ENCODE results near the gene E2F4.

E2F4 gene

DNA sequence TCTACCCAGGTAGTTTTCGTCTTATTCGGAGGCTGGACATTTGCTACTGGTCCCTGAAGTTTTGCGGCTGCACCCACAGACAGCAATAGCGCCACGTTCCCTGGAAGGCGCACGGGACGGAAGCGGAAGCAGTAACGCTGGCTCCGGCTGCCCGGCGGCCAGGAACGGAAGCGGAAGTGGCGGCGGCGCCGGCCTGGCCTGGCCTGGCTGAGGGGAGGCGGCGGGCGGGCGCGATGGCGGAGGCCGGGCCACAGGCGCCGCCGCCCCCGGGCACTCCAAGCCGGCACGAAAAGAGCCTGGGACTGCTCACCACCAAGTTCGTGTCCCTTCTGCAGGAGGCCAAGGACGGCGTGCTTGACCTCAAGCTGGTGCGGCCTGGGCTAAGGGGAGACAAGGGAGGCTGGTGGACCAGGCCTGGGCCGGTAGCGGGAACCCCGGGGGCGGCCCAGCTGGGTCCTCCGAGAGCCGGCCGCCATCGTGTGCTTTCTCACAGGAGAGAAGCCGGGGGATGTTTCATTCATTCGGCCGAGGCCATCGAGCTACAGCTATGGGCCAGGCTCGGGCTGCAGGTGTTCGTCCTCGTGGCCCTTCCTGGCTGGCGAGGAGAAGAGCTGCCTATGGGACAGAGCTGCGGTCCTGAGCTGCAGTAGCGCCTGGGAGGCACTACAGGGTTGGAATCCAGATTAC, at the start of gene E2F4:
E2F4 (plus strand) TSS at position 161 of the 687 bp plus-strand sequence; CDS start at position 234, 73 bp downstream.
- peak; percentile 38 for DNase-seq

DNA sequence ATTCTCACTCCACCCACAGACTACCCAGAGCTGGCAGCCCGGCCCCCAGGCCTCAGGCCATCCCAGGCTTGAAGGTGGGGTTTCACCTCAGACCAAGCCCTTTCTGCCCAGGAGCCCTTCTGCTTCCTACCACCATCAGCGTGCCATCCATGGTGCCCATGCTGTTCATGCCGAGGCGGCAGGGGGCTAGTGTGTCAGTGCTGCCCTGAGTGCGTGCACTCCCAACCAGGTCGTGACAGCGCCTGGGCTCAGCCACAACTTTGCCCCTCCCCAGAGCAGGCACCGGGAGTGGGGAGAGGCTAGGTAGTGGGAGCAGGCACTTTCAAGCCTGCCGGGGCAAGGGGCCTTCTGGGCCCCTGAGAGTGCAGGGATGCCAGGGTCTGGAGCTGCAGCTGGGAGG, 49.6 kb upstream of the E2F4 start:
- DNase-seq = no peak

DNA sequence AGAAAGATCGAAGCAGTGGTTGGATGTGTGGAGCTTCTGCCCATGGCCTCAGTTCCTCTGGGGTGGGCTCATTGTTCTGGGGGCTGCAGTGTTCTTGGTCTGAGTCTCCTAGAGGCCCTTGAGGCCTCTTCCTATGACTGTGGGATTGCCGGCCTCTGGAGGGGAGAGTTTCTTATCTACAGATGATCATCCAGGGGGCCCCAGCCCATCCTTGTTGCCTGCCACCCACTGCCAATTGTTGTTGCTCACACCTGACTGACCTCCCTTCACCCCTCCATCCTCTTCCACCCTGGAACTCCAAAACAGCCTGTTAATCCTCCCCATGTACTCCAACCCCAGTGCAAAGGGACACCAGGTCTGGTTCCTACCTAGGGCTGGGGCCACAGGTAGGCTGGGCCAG, 47.0 kb upstream of the E2F4 start:
- DNase-seq = no peak

DNA sequence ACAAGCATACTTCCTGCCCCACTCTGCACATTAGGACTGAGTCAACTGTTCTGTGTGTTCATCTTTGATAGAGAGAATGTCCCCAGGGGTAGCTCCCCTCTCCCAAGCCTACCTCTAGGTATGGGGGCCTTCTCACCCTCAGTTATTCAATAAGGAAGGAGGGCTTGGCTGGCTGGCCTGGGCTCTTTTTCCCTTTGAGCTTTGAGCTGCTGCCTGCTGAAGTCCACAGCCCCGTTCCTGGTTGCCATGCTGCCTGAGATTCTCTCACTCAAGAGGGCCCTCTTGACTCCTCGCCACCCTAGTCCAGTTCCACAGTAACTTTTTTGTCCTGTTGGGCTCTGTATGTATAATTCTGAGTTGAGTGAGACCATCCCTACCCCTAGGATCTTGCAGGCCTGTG, 46.2 kb upstream of the E2F4 start:
- no peak for DNase-seq

DNA sequence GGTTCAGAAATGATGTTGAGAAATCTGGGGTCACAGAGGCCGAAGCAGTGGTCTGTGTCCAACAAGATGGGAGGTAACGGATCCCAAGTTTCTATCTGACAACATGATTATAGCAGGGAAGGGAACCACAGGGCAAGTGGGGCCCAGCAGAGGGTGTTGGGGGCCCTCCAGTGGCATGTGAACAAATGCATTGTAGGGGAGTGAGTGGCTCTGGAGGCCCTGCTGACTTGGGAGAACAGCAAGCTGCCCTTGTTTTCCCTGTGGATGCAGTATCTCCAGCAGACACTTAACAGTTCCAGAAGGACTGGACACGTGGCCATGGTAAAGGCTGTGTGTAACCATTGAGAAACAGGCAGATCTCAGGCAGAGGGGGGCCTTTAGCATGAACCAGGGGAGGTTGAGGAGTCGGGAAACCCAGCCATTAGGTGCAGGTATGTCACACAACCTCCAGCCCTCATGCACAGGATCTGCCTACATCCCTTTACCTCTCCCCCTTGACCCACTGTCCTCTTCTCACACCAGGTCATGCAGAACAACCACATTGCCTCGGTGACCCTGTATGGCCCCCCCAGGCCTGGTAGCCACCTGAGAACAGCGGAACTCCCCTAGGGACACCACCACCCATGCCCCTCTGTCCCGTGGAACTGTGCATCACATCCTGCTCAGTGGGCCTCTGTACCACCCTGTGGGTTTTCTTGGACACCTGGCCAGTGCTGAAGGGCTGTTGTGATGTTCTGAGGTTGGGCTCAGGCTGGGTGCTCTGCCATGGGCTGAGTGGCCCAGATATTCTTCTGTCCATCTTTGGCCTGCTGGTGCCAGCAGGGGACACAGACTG, 45.2 kb upstream of the E2F4 start:
- no peak for DNase-seq

DNA sequence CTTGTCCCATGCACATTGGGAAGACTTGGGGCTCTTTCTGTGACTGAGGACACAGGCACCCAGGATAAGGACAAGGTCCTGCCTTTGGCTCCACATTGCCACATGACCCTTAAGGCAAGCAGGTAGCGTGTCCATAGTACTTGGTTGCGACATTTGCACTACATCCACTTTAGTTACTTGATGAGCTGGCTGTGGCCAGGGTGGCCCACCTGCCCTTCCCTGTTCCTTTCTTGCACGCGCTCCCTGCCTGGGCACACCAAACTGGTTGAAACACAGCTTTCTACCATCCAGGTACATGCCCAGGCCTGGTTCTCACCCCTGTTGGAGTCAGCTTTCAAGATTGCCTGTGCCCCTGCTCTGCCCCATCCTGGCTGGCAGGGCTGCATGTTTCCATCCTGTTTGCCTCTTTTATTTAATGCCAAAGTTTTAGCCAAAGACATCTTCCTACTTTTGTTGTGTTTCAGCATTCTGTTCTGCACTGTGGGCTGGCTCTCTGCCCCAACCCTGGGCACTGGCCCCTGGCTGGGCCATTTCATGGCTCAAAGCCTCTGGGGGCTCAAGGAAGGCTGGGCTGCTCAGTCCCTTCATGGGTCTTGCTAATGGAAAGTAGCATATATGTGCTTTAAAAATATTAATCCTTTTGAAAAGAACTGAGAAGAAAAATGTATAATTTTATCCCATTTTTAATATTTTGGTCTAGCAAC, 44.4 kb upstream of the E2F4 start:
- DNase-seq = no peak

- no peak for DNase-seq
Measured at GRCh38 chr16:67148221-67148620, 43.7 kb upstream of the E2F4 start.

- no peak for DNase-seq
Measured at GRCh38 chr16:67148656-67149275, 43.2 kb upstream of the E2F4 start.

- no peak for DNase-seq
Measured at GRCh38 chr16:67149276-67150046, 42.5 kb upstream of the E2F4 start.

GRCh38 chr16:67150047-67150832, 41.7 kb upstream of the E2F4 start:
- no peak for DNase-seq

GRCh38 chr16:67150833-67151396, 41.0 kb upstream of the E2F4 start, which contains the start of gene B3GNT9:
Gene B3GNT9, minus strand, starts transcription at chr16:67150998. Its CDS starts 513 bp downstream, at chr16:67150485.
- DNase-seq = no peak

DNA sequence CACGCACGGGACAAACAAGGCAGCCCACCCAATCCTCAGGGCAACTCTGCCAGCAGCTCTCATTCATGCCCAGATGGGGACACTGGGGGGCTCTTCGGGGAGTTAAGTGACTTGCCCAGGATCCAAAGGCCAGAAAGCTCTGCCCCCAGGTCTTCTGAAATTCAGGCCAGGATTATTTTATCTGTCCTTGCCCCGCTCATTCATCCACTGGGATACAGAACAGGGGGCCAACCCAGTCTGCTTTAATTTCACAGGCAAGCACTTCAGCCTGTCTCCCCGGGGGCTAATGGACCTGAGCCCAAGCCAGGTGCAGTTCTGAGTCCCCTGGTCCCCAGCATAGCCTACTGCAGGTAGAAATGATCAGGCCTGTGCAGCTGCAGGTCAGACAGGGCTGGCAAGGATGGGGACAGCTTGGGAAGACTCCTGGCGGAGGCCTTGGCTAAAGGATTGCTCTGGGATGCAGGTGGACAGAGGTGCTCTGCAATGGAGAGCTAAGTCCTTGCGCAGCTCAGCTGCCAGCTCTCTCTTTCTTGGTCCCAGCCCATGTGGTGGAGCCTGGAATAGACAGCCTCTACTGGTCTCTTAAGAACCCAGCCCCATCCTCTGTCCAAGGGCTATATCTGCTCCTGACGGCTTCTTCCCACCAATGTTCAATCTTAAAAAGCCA, 40.4 kb upstream of the E2F4 start:
- no peak for DNase-seq

- DNase-seq = no peak
Measured at GRCh38 chr16:67154578-67155294, 37.2 kb upstream of the E2F4 start.

- DNase-seq = peak; percentile 33
Measured at GRCh38 chr16:67155295-67156142, 36.4 kb upstream of the E2F4 start.

DNA sequence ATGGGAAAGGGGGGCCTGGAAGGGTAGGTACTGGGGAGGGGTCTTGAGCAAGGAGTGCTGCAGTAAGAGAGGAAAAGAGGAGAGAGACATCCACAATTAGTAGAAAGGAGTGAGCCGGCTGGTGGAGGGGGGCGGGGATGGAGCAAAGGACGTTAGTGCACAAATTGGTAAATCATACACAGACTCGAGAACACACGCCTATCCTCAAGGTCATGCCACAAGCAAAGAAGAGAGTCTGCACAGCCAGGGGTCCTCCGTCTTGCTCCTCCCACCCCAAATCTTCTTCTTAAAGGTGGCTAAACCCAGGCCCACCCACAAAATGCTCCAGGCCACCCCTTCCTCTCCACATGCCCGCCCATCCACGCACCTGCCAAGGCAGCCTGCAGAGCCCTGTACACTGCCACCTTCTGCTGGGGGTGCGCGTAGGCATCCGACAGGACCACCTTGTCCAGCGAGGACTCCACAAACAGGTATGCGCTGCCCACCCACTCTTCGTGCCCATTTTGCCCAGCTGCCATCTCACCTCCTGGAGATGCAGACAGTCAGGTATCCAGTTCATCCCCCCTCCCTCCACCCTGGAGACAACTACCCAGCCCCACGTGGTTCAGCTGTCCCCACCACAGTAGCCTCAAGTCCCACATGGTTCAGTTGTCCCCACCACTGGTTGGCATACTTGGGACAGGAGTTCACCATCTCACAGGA, 35.7 kb upstream of the E2F4 start:
- DNase-seq = no peak

GRCh38 chr16:67157106-67157748, 34.7 kb upstream of the E2F4 start:
- DNase-seq = no peak

- no peak for DNase-seq
Measured at GRCh38 chr16:67157892-67158635, 33.9 kb upstream of the E2F4 start.

Data from NCI-H748 treated with DMSO at 0.1 percent for 48 hours (cell line).